OCI-LY7 (cell line): Measurements from ENCODE around the gene ADCY5. TPM values are rescaled to one million over a fixed set of nuclear protein-coding genes. Genes with fewer than 3 reads are reported as not detected.

ENCODE experiments used
- BruUV-seq: library from RNA; stranded (reverse); fragments of 400-500 nt; replicated peaks from 2 replicates; lab custom pipeline; 2021; lab: Mats Ljungman, UMichigan
- CTCF ChIA-PET: fragments of 300-600 bp; sonication (Branson Sonifier 250); formaldehyde crosslinking; loops from one replicate; lab custom pipeline; 2022; ENCODE audit warnings: antibody characterized with exemption; ENCODE audit not compliant: unreplicated experiment; lab: Charles Lee
- POLR2A ChIA-PET: fragments of 300-600 bp; sonication (Branson Sonifier 250); formaldehyde crosslinking; loops from one replicate; lab custom pipeline; 2022; ENCODE audit warnings: antibody characterized with exemption; lab: Charles Lee
- DNase-seq: peaks from one replicate; pipeline ENCODE4 v3.0.0-alpha.2; 2015; ENCODE audit warnings: low spot score
- H2AFZ ChIP-seq: fragments of 200-600 bp; sonication (generic), shearing (Covaris generic); 2 replicates; pipeline ENCODE4 v1.6.1; 2014; ENCODE audit warnings: mild to moderate bottlenecking, antibody characterized with exemption, low read length, moderate library complexity
- H3K27ac ChIP-seq: fragments of 200-600 bp; sonication (generic); 2 replicates; pipeline ENCODE4 v1.5.1; 2014; ENCODE audit warnings: mixed run types, low read depth, mild to moderate bottlenecking, moderate library complexity, low read length, inconsistent platforms; ENCODE audit not compliant: poor library complexity, severe bottlenecking
- H3K36me3 ChIP-seq: fragments of 200-600 bp; sonication (generic); 2 replicates; pipeline ENCODE4 v1.6.1; 2014; ENCODE audit warnings: mild to moderate bottlenecking, antibody characterized with exemption, low read length, moderate library complexity, mixed read lengths; ENCODE audit not compliant: insufficient read depth
- H3K4me1 ChIP-seq: fragments of 200-600 bp; sonication (generic); 2 replicates; pipeline ENCODE4 v1.5.1; 2014; ENCODE audit warnings: mild to moderate bottlenecking, low read length; ENCODE audit not compliant: insufficient read depth, poor library complexity, severe bottlenecking
- H3K4me2 ChIP-seq: fragments of 200-600 bp; sonication (generic); 2 replicates; pipeline ENCODE4 v1.6.1; 2014; ENCODE audit warnings: mild to moderate bottlenecking, low read length
- H3K4me3 ChIP-seq: fragments of 200-600 bp; sonication (generic); 2 replicates; pipeline ENCODE4 v1.5.1; 2014; ENCODE audit warnings: mild to moderate bottlenecking, low read depth, low read length; ENCODE audit not compliant: poor library complexity, severe bottlenecking
- H3K79me2 ChIP-seq: fragments of 200-600 bp; sonication (generic); 2 replicates; pipeline ENCODE4 v1.6.1; 2016; ENCODE audit warnings: low read depth, mild to moderate bottlenecking, low read length, moderate library complexity, mixed read lengths; ENCODE audit not compliant: insufficient read depth
- H3K9me2 ChIP-seq: fragments of 200-600 bp; sonication (generic); 2 replicates; pipeline ENCODE4 v1.6.1; 2016; ENCODE audit warnings: mild to moderate bottlenecking, low read length, mixed read lengths; ENCODE audit not compliant: insufficient read depth
- H3K9me3 ChIP-seq: fragments of 200-600 bp; sonication (generic); 2 replicates; pipeline ENCODE4 v1.6.1; 2014; ENCODE audit warnings: mild to moderate bottlenecking, mixed run types, low read length, mixed read lengths
- H4K20me1 ChIP-seq: fragments of 200-600 bp; sonication (generic); 2 replicates; pipeline ENCODE4 v1.6.1; 2014; ENCODE audit warnings: mild to moderate bottlenecking, antibody characterized with exemption, low read length, moderate library complexity, mixed read lengths; ENCODE audit not compliant: insufficient read depth
- EZH2phosphoT487 ChIP-seq: fragments of 200-600 bp; sonication (generic); IDR thresholded peaks from 2 replicates; pipeline ENCODE4 v1.6.1; 2018; ENCODE audit warnings: low read depth, borderline replicate concordance, mild to moderate bottlenecking, mixed run types, antibody characterized with exemption, low read length, moderate library complexity, mixed read lengths
- intact Hi-C: fragments of 100-400 bp; cut with micrococcal nuclease; formaldehyde crosslinking; loops from one replicate; pipeline ENCODE4 v1.10.0; 2022; ENCODE audit not compliant: unreplicated experiment
- total RNA-seq, 2 experiments: library from RNA; depleted of rRNA in 1 of 2; stranded (reverse); fragments of >200 nt in 1 of 2; shearing (Covaris generic) in 1 of 2; gene quantifications; 2 replicates each; pipeline ENCODE4 v1.2.3, GENCODE V29; 2014 to 2022
- TF ChIP-seq, protein P1 (sequence below): fragments of 200-600 bp; sonication (generic); conservative IDR thresholded peaks from 2 replicates; pipeline ENCODE4 v1.5.1; 2014; ENCODE audit warnings: mild to moderate bottlenecking, antibody characterized with exemption, low read length, moderate library complexity, mixed read lengths

ADCY5 gene
- total RNA-seq, 2 experiments from 2014 or later: 0.03 to 0.63 TPM

DNA sequence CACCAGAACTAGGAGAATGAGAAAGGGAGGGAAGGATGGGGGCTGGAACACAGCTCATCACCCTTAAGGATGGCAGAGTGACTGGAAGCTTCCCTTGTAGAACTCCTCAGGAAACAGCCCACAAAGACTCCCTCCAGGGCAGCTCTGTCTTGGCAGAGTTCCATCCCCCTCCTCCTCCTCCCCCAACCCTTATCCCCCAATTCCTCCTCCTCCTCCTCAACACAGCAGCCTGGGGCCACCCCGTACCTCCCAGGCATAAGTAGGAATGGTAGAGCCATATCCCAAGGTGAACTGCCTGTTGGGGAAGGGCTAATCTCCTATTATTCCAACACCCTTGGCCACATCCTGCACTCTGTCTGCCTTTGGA, 38.8 kb downstream of the ADCY5 start:
- Histone ChIP-seq H4K20me1 (no peaks in the 10 kb centered on the region), H3K79me2 (no peaks in the 10 kb centered on the region), H2AFZ (no peak overlapping the region), H3K4me2 (no peak overlapping the region), H3K9me3 (no peaks in the 10 kb centered on the region), H3K36me3 (no peaks in the 10 kb centered on the region), H3K9me2 (no peaks in the 10 kb centered on the region), H3K4me3 (no peak overlapping the region), H3K4me1 (no peaks in the 10 kb centered on the region), H3K27ac (no peak overlapping the region)
- BruUV-seq: no TSS peak
- TF ChIP-seq, protein P1, sequence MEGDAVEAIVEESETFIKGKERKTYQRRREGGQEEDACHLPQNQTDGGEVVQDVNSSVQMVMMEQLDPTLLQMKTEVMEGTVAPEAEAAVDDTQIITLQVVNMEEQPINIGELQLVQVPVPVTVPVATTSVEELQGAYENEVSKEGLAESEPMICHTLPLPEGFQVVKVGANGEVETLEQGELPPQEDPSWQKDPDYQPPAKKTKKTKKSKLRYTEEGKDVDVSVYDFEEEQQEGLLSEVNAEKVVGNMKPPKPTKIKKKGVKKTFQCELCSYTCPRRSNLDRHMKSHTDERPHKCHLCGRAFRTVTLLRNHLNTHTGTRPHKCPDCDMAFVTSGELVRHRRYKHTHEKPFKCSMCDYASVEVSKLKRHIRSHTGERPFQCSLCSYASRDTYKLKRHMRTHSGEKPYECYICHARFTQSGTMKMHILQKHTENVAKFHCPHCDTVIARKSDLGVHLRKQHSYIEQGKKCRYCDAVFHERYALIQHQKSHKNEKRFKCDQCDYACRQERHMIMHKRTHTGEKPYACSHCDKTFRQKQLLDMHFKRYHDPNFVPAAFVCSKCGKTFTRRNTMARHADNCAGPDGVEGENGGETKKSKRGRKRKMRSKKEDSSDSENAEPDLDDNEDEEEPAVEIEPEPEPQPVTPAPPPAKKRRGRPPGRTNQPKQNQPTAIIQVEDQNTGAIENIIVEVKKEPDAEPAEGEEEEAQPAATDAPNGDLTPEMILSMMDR: no peak
- no peak for TF ChIP-seq EZH2phosphoT487
- intact Hi-C loops: no loop called here
- CTCF ChIA-PET: no interaction called here
- POLR2A ChIA-PET: interaction anchor here (0.6 kb wide), 1 partner anchor 69 kb away, joined by 3 read pairs; no protein-coding TSS in a partner anchor
- DNase-seq: no peak

DNA sequence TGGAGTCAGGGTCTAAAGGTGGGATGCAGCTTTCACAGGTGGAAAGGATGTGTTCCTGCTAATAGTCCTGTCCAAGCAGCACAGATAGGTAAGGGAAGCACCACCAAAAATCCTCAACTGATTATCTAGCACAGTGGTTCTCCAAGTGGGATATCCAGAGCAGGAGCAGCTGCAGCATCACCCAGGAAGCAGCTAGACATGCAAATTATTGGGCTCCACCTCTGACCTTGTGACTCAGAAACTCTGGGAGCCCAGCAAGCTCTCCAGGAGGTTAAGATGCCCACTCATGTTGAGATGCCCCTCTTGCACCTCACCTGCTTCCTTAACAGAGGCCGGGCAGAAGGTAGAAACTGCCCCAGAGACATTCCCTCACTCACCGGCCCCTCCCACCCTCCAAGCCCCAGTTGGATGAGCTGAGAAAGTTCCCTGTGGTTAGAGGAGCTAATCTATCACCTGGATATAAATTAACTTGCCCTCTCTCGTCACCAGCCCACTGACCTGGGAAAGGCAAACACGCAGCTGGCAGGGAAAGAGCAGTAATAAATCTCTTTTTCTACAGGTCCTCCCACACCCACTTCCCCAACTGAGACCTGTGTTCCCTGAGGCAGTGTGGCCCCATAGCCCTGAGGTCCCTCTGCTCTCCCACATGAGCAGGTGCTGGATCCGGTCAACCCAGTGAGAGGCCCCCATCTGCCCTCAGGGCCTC, 39.3 kb downstream of the ADCY5 start:
- H2AFZ ChIP-seq: no peak overlapping the region
- POLR2A ChIA-PET: interaction anchor here (0.6 kb wide), 2 partner anchors 69 to 380 kb away, joined by 3 to 4 read pairs; no protein-coding TSS in a partner anchor
- CTCF ChIA-PET: no interaction called here
- H3K9me3 ChIP-seq: no peaks in the 10 kb centered on the region
- H3K36me3 ChIP-seq: no peaks in the 10 kb centered on the region
- no peak for TF ChIP-seq EZH2phosphoT487
- TF ChIP-seq, protein P1: no peak
- no peak overlapping the region for H3K27ac ChIP-seq
- H3K4me1 ChIP-seq: no peaks in the 10 kb centered on the region
- H3K4me3 ChIP-seq: no peak overlapping the region
- BruUV-seq: no TSS peak
- no peaks in the 10 kb centered on the region for H4K20me1 ChIP-seq
- no peak for DNase-seq
- no peak overlapping the region for H3K4me2 ChIP-seq
- no peaks in the 10 kb centered on the region for H3K79me2 ChIP-seq
- intact Hi-C loops: no loop called here
- H3K9me2 ChIP-seq: no peaks in the 10 kb centered on the region

DNA sequence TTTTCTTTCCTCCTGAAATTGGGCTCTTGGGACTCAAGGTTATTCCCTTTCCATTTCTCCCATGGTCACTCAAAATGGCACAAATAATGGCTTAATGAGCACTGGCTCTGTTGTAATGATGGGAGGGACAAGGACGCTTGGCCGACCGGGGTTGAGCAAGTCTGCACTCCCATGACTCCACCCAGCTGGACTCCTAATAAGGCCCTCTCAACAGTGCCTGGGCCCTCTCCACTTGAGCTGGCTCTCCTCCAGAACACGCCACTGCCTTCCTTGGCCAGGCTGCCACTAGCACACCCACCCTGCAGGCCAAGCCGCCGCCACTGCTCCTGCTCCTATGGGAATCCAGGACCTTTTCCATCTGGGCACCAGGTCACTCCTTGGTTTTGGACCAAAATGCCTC, 42.3 kb downstream of the ADCY5 start:
- intact Hi-C loops: no loop called here
- H2AFZ ChIP-seq: no peak overlapping the region
- H3K36me3 ChIP-seq: no peaks in the 10 kb centered on the region
- H3K79me2 ChIP-seq: no peaks in the 10 kb centered on the region
- H3K4me3 ChIP-seq: no peak overlapping the region
- H4K20me1 ChIP-seq: no peaks in the 10 kb centered on the region
- CTCF ChIA-PET: no interaction called here
- DNase-seq: no peak
- no peaks in the 10 kb centered on the region for H3K9me3 ChIP-seq
- no peak overlapping the region for H3K27ac ChIP-seq
- no peaks in the 10 kb centered on the region for H3K9me2 ChIP-seq
- no peak overlapping the region for H3K4me2 ChIP-seq
- POLR2A ChIA-PET: interaction anchor here (0.7 kb wide), 1 partner anchor 422 kb away, joined by 4 read pairs; no protein-coding TSS in a partner anchor
- no peak for TF ChIP-seq EZH2phosphoT487
- TF ChIP-seq, protein P1: no peak
- BruUV-seq: no TSS peak
- no peaks in the 10 kb centered on the region for H3K4me1 ChIP-seq
